GM21360 (cell line): ENCODE data around the gene COL11A2.
"Not testable (repeated sequence)": the region's sequence is repeated elsewhere in the genome, so short reads cannot be mapped to it uniquely, and the experiment has no call there.

Experiments
- ATAC-seq: cut with Tn5 transposase; IDR thresholded peaks from one replicate; pipeline ENCODE4 v1.9.1; 2021; ENCODE audit warnings: mild to moderate bottlenecking, moderate library complexity; ENCODE audit not compliant: unreplicated experiment

Gene COL11A2

DNA sequence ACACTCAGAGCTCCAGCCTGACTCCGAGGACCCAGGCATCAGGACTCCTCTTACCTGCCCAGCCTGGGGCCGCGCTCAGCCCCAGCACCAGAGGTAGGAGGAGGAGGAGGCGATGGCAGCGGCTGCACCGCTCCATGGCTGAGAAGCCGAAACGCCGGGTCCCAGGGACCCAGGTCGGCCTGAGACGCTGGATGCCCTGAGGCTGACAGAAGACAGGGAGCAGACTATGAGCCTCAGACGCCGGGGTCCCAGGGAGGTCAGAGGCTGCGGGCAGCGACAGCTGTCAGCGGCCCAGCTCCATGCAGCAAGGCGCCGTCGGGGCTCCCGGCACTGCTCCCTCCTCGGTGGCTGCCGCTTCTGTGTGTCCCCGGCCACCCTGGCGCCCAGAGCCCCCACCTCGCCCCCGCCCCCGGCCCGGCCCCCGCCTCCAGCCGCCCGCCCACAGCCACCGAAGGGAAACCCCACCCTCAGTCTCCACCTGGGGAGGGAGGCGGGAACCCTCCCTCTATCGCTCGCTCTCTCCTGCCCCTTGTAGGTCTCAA lies at the start of gene COL11A2:
TSS of gene COL11A2 (minus strand) at position 363 of the 542 bp plus-strand sequence. CDS start at position 136, 227 bp downstream.
- no peak for ATAC-seq

DNA sequence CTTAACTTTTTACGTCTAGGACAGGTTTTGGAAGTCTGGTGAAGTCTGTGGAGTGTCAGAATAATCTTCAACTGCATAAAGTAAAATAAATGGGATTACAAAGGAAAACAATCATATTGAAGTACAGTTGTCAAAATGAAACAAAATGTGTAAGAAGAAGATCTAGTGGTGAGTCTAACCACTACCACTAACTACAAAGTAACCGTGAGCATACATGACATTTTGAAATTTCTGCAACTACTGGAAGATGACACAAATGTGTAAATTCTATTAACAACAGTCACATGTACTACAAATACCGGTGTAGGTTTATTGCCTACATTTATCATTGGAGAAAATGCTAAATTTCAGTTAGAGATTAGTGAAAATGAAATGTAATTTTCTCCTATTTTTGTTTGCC lies 49.7 kb upstream of the COL11A2 start:
- no peak for ATAC-seq

DNA sequence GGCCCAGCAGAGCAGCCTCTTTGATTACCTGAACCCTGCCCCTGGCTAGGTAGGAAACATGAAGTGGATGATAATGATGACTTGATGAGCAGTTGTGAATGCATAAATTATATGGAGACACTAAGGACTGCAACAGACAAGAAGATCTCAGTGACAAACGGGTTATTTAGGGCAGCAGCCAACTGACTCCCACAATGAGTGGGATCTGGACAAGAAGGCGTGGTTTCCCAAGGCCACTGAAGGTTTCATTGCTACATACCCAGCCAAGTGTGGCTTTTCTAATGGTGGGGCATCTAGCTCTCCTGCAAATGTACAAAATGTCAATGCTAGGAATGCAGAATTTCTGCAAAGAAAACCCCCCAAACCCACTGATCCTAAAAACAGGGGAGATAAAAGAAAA lies 45.5 kb upstream of the COL11A2 start:
- no peak for ATAC-seq

DNA sequence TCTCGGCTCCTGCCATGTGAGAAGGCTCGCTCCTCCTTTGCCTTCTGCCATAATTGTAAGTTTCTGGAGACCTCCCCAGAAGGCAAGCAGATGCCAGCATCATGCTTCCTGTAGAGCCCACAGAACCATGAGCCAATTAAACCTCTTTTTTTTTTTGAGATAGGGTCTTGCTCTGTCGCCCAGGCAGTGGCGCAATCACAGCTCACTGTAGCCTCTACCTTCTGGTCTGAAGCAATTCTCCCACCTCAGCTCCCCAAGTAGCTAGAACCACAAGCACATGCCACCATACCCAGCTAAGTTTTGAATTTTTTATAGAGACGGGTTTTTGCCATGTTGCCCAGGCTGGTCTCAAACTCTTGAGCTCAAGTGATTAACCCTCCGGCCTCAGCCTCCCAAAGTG lies 44.6 kb upstream of the COL11A2 start:
- no peak for ATAC-seq

DNA sequence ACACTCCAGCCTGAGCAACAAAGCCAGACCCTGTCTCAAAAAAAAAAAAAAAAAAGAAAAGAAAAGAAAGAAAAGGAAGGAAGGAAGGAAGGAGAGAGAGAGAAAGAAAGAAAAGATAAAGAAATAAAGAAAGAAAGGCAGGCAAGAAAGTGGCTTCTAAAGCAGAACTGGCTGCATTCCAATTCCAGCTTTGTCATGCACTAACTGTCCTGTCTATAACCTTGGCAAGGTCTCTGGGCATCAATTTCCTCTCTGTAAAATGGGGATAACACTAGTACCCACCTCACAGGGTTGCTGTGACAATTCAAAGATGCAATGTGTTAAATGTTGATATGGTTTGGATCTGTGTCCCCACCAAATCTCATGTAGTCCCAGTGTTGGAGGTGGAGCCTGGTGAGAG lies 44.1 kb upstream of the COL11A2 start:
- no peak for ATAC-seq

DNA sequence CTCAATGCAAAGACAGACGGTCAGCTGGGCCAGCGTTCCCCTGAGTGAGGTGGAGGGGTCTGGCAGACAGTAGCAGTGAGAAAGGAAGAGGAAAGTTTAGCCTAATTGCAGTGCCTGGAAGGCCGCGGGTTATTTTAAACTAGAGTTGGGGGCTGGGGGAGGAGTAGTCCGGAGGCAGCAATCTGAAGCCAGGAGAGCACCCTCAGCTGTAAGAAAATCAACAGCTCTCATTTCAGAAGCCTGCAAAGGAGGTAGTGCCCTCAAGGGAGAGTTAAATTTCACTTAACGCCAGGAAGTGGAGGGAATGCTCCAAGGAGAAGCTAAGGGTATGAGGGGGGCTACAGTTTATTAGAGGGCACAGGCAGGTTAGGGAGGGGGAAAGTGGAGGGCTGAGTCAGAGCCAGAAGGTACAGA lies 43.0 kb upstream of the COL11A2 start:
- ATAC-seq, result no peak

DNA sequence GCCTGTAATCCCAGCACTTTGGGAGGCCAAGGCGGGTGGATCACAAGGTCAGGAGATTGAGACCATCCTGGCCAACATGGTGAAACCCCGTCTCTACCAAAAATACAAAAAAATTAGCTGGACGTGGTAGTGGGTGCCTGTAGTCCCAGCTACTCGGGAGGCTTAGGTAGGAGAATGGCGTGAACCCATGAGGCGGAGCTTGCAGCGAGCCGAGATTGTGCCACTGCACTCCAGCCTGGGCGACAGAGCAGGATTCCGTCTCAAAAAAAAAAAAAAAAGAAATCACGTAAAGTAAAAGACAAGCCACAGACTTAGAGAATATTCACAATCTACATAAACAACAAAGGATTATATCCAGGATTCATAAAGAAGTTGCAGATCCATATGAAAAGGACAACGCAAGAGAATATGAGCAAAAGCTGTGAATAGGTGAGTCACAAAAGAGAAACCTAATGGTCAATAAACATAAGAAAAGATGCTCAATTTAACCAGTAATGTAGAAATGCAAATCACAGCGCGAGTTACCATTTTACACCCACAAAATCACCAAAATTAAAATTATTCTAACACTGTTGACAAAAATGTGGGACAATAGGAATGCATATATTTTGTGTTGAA lies 34.3 kb upstream of the COL11A2 start:
- not testable (repeated sequence) for ATAC-seq

DNA sequence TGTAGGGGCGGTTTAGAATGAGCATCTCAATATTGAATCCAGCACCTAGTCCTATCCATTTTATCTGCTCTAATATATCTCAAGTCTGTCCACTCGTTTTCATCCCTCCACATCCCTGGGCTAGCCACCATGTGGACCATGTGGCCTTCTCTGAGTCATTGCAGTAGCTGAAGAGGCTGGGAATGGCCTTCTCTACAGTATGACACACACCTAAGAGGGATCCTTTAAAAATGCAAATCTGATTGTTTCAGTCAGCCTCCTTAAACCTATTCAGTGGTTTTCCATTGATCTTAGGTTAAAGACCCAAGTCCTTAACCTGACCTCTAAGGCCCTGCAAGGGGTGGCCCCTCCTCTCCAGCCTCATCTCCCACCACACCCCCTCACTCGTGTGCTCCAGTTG lies 25.4 kb upstream of the COL11A2 start:
- ATAC-seq, result no peak

DNA sequence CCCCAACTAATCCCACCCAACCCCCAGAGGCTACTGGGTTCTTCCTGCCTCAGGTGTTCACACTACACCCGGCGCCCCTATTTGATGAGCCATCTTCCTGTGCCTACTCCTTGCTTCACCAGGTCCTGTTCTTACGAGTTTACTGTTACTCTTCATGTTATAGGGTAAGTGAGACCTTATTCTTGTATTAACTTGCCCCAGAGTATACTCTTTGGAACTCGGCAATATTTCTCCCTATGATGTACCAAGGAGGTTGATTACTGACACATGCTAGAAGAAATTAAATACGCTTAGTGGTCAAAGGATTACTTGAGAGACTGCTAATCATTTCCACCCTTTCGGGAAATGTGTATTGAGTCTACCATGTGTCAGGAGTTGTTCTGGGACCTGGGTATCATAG lies 25.0 kb upstream of the COL11A2 start:
- no peak for ATAC-seq

DNA sequence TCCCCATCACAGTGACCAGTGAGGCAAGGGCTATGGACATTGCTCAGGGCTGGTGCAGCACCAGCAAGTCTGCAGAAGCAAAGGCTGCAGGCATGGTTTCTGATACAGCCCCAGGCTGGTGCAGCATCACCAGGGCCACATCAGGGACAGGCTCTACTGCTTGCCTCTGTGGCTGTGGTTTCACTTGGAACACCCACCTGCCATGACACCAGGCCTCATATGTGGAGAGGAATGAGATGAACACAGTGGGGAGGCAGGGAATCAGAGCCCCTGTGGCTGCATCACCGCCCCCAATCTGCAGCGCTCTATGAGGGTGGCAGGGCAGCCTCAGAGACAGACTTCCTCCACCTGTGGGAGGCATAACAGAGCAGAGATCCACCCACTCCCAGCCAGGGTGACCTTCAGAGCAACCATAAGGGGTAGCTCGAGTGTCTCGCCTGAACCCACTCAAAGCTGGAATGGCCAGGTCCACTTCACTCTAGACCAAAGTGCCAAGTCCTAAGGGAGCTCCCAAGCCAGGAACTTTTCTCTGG lies 23.9 kb upstream of the COL11A2 start:
- ATAC-seq, result no peak

DNA sequence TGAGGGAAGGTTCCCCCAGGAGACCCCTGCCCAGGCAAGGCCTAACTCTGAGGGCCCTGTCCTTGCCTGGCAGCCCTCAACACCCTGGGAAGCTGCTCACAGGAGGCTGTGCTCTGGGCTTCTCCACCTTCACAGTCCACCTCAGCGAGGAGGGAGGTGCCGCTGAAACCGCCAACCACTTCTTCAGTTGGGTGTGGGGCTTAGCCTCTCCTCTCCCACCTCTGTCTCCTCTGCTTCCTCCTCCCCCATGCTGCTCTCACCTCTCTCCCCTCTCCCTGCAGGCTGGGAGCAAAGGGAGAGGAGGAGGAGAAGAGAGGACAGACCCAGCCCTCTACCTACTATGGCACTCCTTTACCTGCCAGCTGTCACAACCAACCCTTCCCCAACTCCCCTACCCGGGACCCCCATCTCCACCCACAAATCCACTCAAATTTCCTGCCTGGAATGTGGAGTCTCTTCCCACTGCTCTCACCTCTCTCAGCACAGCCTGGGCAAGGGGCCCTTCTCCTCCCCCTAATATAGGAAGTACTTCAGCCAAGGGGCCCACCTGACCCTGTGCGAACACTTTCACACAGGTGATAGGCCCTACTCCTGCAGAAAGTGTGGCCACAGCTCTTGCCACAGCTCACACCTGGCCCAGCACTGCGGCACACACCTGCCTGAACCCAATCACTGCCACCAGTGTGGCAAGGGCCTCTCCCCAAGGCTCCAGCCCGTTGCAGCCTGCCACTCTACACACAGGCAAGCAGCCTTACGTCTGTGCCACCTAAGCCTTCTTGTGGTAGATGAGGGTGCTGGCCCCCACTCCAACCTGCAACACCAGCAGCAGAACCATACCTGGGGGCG lies 23.2 kb upstream of the COL11A2 start:
- ATAC-seq, result no peak

DNA sequence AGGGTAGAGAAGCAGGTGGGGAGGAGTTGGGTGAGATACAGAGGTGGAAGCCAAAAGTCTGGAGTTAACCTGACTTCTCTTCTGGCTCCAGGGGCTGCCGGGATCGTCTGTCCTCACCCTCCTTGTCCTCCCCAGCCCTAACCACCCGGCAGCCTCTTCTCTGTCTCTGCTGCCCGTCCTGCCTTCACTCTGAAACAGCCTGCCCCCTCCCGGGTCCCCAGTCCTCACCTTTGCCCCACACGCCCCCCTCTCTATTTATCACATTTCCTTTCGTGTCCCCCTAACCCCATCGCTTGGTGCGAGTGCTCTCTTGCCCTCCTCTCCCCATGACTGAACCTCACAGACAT lies 21.7 kb upstream of the COL11A2 start:
- ATAC-seq, result no peak

DNA sequence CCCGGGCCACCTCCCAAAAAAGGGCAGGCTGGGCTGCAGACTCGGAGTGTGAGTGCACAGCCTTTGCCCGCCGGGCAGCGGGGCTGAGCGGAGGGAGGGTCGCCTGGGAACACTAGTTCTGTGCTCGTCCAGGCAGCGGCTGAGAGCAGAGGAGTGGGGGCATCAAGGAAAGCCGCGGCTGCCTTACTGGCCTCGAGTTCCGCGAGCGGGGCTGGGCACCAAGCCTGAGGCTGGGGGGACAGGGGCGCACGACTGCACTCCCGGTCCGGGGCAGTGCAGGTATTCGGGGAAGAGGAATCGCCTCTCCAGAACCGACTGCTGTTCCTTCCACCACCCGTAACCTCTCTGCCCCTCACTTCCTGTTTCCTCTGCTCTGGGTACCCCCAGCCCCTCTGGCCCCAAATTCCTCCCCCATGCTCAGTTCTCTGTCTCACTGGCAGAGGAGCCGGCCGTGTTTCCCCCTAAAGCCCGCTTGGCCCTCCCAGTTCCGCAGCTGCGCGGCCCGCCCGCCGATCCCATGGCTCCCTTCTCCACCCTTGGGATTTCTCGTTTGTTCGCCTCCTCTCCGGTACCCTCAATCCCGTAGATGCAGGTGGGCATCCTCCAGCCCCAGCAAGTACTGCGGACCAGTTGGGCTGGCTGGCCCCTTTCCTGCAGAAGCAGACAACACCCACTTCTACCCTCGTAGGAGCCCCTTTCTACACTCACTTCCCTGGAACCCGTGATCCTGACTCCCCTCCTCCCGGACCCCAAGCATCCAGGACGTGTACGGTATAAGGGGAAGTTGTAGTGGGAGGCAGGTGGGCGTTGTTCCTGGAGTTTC lies 21.1 kb upstream of the COL11A2 start:
- no peak for ATAC-seq

DNA sequence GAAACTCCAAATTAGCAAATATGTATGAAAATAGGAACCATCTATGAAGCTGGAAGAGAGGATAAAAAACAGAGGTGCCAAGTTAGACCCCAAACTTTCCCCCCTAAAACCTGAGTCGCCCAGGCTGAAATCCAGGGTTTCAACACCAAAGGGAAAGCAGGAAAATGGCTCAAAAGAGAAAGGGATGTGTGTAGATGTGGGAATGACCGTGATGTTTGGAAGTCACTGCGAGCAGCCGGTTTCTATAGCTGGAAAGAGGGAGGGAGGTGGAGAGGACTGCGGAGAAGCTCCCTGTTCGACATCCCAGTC lies 20.5 kb upstream of the COL11A2 start:
- no peak for ATAC-seq

DNA sequence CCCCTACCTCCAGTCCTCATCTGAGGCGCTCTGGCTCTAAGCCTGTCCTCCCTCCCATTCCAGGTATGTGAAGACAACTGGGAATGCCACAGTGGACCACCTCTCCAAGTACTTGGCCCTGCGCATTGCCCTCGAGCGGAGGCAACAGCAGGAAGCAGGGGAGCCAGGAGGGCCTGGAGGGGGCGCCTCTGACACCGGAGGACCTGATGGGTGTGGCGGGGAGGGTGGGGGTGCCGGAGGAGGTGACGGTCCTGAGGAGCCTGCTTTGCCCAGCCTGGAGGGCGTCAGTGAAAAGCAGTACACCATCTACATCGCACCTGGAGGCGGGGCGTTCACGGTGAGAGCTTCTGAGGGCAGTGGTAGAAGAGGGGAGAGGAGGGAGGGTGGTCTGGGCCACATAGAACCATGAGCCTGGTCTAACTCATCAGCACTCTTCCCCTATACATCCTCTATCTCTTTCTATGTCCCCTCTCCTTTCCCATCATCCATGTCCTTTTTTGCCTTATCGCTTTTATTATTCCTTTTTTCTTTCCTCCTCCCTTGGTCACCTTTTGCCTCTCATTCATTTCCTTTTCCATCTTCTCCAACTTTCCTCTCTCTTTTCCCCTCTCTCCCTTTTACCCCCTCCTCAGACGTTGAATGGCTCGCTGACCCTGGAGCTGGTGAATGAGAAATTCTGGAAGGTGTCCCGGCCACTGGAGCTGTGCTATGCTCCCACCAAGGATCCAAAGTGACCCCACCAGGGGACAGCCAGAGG lies 19.6 kb upstream of the COL11A2 start:
- no peak for ATAC-seq

DNA sequence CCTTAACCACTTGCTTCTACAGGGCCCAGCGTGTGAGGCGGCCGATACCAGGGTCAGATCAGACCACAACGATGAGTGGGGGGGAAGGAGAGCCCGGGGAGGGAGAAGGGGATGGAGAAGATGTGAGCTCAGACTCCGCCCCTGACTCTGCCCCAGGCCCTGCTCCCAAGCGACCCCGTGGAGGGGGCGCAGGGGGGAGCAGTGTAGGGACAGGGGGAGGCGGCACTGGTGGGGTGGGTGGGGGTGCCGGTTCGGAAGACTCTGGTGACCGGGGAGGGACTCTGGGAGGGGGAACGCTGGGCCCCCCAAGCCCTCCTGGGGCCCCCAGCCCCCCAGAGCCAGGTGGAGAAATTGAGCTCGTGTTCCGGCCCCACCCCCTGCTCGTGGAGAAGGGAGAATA lies 18.9 kb upstream of the COL11A2 start:
- no peak for ATAC-seq

DNA sequence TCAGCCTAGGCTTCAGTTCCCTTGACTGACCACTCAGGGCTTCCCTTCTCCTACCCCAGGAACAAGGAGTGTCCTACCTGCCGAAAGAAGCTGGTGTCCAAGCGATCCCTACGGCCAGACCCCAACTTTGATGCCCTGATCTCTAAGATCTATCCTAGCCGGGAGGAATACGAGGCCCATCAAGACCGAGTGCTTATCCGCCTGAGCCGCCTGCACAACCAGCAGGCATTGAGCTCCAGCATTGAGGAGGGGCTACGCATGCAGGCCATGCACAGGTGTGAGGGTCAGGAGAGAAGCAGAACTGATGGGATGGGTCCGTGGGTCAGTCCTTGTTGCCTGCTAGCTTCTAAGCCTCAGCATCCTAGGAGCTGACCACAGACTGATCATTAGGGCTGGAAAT lies 17.6 kb upstream of the COL11A2 start:
- ATAC-seq, result no peak

DNA sequence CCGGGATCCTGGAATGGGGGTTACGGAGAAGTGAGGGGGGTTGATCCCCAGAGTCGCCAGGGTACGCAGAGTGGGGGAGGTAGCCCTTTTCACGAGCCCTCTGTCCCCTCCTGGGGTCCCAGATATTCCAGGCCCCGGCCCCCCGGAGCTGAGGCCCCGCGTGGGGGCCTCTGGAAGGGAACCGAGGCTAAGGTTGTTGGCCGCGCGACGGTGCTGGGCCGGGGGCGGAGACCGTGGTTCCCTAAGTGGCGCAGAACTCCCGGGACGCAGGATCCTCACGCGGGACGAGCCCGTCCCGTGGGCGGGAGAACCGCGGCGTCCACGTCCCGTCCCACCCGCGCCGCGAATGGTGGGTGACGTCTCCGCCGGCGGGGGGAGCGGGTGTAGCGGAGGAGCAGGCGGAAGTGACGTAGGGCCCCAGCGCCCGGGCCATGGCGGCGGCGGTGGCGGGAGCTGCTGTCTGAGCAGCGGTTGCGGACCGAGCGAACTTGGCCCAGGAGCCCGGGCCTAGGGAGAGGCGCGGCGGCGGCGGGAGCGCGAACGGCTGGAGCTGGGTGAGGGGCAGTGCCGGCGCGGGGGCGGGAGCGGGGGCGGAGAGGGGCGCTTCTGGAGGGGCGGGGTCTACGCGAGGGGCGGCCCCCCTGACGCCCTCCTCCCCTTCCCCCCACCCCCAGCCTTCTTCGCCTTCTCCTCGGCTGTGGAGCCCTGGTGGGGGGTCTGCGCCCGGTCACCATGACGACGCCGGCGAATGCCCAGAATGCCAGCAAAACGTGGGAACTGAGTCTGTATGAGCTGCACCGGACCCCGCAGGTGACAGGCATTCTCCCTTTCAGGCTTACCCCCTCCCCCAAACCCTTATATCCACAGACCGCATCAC lies 16.1 kb upstream of the COL11A2 start, which contains the start of gene RING1:
TSS of gene RING1 (plus strand) at position 410 of the 877 bp plus-strand sequence. CDS start at position 733, 323 bp downstream.
- no peak for ATAC-seq

DNA sequence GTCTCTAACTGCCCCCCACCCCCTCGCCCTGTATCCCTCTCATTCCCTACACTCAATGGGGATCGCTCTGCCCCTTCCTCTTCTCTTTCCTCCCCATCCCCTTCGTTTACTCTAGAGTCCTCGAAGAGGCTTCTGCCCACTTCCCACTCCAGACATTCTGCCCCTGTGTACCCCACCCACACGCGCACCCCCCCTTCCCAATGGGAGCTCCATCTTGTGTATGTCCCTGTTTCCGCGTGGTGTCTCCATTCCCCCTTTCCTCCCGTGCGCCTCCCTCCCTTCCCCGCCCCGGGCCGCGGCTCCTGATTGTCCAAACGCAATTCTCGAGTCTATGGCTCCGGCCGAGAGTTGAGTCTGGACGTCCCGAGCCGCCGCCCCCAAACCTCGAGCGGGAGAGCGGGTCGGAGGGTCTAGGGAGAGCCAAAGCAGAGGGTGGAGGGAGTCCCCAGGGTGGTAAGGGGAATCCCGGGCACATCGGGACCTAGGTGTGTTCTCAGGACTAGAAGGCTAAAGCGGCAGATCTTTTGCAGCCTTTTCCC lies 15.4 kb upstream of the COL11A2 start:
- no peak for ATAC-seq
